K562 (cell line): ENCODE measurements around the gene JAKMIP1.

Experiments
- CREM ChIP-seq: IDR thresholded peaks from 2 replicates; pipeline ENCODE4 v1.6.1; 2014; ENCODE audit warnings: antibody characterized with exemption, low read depth
- MAFK ChIP-seq: IDR thresholded peaks from 2 replicates; pipeline ENCODE4 v1.6.1; 2011; ENCODE audit warnings: low read length, improper control_type of control experiment
- TRIM24 ChIP-seq, 2 experiments: fragments of 450-650 bp; IDR thresholded peaks; 2 replicates each; pipeline ENCODE4 v1.6.1; 2016
- ZKSCAN1 ChIP-seq: fragments of 150-350 bp; IDR thresholded peaks from 2 replicates; pipeline ENCODE4 v1.6.1; 2016; ENCODE audit warnings: low read depth, low read length
- ZNF24 ChIP-seq: fragments of 450-650 bp; IDR thresholded peaks from 2 replicates; pipeline ENCODE4 v1.6.1; 2016
- ZNF384 ChIP-seq: IDR thresholded peaks from 2 replicates; pipeline ENCODE4 v1.6.1; 2012; ENCODE audit warnings: low read depth, low read length, improper control_type of control experiment
- ZNF589 ChIP-seq: fragments of 200-800 bp; sonication (Bioruptor generic); IDR thresholded peaks from 2 replicates; pipeline ENCODE4 v1.6.1; 2016; ENCODE audit warnings: low read depth, missing genetic modification characterization, missing compliant biosample characterization
- TF ChIP-seq, protein P1 (sequence below): sonication (generic); formaldehyde crosslinking; IDR thresholded peaks from 2 replicates; pipeline ENCODE4 v1.9.0; 2022; ENCODE audit warnings: mild to moderate bottlenecking, missing genetic modification reagents

GRCh38 chr4:6189511-6189910, 10.8 kb downstream of the JAKMIP1 start:
- TF ChIP-seq, protein P1, sequence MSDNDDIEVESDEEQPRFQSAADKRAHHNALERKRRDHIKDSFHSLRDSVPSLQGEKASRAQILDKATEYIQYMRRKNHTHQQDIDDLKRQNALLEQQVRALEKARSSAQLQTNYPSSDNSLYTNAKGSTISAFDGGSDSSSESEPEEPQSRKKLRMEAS: no peak
- no peak for TF ChIP-seq ZNF24
- no peak for TF ChIP-seq ZNF589 (CRISPR knock-in tag)
- no peak for TF ChIP-seq CREM
- TF ChIP-seq MAFK: no peak
- no peak for TF ChIP-seq ZKSCAN1
- TF ChIP-seq ZNF384: no peak
- TF ChIP-seq TRIM24 (IDR thresholded peaks at IDR 0.05): no peak
